HS-5 (cell line): ENCODE measurements around the gene SORCS2.
"Not testable (repeated sequence)": the region's sequence is repeated elsewhere in the genome, so short reads cannot be mapped to it uniquely, and the experiment has no call there.

Experiments
- DNase-seq: peaks from one replicate; pipeline ENCODE4 v3.0.0-alpha.2; 2012; ENCODE audit warnings: low read depth

SORCS2 gene

DNA sequence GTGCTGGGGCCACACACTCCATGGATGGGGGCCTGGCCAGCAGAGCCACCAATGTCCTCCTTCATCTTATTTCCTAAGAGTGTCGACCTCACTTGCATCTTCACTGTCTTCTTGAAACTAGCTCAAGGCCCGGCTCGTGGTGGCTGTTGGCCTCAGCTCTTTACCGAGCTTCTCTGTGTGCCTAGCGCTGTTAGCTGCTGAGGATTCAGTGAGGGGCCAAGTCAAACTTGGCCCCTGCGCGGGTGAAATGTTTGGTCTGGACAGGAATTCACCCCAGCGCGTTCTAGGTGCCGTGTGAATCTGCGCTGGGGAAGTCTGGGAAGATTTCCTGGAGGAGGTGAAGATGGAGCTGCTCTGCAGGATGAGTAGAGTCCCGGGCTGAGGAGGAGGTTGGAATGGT lies 8.5 kb downstream of the SORCS2 start:
- no peak for DNase-seq

DNA sequence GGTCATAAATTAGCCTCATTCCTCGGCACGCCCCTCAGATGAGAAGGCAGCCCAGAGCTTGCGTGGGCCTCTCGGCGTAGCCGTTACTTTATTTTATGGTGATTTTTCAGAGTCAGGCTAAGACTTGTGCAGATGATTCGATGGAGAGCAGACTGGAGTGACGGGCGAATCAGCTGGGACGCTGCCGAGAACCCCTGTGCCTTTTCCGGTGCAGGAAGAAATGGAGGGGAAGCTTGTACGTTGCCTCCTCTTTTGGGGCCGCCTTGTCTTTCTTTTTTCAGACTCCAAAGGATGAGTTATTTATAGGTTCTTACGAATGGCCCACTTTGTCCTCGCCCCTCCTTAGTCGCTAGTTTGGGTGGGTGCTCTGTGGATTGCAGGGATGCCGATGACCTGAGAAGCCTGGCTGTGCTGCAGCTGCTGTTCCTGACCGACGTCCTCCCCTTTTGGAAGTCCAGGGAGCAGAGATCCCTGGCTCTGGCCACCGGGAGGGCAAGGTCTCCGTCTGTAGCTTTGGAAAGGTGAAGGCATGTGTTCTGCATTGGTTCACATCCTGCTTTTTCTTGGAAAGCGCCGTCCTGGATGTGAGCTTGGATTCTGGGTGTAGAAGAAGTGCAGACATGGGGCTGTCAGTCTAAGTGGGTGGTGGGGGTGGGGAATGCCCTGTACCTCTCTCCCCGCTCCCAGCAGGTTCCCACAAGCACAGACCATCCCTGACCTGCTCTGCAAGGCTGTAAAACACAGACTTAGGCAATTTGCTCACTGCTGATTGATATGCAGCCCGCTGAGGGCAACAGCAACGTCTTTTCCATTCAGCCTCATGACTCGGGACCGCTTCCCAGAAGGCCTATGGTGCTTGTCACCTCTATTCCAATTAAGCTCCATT lies 9.3 kb downstream of the SORCS2 start:
- no peak for DNase-seq

DNA sequence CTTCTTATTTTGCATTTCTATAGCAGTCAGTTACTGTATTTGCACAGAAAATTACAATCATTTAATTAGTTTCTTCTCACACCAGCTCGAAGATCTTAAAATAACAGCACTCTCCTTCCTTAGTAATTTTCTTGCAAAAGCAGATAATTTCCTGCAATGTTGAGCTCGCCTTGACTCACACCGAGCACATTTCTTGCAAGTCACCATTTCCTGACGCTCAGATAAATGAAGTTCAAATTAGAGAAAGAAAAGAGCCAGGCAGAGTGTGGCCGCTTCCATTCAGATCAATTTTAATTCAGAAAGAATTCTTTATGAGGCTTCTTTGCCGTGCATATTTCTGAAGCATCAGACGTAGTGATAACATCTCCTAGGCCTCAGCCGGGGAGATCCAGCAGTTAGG lies 10.1 kb downstream of the SORCS2 start:
- DNase-seq = no peak

DNA sequence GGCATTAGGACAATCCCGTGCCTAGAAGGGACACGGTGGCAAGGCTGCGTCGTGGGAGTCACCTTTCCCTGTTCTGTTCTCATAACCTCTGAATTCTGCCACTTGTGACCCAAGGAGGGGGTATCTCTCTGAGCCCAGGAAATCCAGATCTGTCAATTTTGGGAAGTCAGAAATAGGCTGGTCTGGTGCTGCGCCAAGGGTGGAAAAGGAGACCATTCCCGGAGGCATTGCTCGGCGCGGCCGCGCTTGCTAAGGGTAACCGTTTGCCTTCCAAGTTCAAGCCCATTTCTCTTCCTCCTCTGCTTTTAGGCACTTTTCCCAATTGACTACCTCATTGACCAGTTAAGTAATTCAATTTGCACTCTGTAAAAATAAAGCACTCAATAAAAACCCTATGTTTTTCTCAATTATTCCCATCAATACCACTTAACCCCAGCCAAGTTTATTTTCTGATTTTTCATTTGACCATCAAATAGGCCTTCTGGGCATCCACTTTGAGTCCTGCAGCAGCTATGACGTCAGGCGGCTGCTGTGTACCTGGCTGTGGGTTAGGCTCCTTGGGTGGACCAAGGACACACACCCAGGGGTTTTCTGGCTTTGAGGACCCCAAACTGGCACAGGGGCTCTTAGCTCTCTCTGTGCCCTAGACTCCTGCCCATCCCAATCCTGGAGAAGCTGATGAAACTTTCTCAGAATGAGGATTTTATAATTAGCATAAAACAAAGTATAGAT lies 12.5 kb downstream of the SORCS2 start:
- DNase-seq = no peak

DNA sequence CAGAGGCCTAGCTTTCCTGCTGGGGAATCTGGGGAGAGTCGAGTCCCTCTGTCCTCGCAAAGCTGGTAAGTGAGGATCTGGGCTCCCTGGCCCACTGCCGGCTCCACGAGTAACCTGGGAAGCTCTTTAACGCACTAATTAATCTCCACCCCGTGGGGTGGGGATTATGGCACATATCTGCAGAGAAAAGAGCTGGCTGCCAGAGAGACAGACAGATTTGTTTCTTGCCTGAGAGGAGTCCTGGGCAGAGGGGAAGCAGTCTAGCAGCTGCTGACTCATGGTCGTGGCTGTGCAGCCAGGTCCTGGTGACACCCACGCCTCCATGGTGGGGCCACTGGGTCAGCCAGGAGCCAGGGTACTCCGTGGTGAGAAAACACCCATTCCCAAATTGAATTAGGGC lies 14.0 kb downstream of the SORCS2 start:
- DNase-seq = no peak

DNA sequence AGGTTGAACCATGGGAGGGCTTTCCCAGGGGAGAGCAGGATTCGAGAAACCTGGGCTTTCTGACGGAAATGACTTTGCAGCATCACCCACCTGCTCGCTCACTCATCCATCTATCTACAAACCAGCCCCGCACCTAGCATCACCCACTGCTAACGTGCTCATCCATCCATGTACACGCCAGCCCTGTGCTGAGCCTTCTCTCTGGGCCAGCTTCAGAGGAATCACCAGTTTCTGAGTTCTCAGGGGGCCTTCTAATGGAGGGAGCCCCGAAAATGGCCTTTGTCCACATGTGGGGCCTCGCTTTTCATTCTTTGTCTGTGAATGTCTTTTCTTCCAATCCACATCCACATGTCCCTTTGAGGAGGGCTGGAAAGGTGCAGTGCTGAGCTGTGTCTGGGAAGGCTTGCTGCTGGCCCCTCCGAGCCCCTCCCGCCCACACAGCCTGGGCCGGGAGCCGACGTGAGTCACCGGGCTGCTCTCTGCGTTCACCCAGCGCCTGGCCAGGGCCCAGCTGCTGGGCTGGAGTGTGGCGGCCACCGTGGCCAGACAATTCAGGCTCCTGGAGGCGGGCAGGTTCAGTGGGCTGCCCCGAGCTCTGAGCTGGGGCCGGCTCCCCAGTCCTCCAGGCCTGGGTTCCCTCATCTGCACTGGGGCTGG lies 14.7 kb downstream of the SORCS2 start:
- DNase-seq = peak; percentile 45

DNA sequence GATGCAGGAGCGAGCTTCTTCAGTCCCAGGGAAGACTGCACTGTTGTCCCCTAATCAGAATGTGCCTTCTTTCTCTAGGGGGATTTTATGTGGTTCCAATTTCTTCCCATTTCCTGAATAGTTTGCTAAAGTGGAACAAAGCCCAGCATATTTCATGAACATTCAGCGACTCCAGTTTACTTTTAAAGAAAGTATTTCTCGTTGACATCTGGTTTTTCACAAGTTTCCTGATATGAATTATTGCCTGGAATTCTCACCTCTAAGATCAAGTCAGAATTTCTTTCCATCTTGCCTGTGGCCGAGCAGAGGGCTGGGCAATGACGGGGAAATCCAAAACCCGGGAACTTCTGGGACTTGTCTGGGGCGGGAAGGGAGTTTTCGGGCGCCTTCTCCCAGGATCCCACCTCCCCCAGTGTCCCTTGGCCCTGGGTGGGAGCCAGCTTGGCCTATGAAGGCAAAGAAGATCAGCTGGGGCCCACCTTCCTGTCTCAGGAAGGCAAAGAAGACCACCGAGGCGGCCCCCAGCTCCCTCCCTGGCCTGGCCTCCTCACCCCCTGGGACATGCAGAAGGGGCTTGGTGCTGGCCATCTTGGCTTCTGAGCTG lies 15.4 kb downstream of the SORCS2 start:
- no peak for DNase-seq

DNA sequence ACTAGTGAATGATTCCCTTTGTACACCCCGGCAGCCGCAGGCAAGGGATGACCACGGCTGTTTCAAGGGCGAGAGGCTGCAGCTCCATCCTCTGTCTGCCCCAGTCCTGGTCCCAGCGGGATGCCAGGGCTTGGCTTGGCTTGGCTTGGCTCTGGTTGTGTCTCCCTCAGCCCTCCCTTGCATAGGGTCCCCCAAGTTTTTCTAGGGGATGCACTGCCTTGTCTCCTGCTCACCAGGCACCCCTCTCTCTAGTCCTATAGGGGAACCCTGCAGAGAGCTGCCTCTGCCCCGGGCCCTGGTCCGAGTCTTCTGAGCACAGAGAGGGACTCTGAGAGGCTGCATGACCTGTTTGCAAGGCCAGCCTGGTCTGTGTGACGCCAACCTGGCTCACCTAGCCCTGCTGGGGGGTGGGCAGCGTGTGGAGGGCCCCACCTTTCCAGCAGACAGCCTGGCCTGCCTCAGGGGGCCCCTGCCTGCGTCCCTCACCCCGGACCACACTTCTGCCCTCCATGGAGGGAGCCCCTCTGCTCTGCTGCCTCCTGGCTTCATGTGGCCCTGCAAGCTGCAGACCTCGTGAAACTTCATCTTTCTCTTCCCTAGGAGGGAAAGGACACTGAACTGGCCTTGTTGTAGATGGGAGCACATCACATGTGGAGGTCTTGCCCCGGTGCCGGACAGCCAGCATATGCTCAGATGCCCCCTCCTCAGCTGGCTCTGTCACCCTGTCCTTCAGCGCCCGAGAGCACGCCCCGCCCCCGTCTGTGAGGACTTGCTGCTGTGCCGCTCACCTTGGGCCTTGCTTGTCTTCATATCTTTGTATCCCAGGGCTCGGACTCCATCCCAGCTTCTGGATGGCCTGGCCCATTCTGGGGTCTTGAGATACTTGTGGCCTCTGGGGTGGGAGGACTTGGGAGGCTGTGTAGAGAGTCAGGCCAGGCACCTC lies 16.4 kb downstream of the SORCS2 start:
- no peak for DNase-seq

DNA sequence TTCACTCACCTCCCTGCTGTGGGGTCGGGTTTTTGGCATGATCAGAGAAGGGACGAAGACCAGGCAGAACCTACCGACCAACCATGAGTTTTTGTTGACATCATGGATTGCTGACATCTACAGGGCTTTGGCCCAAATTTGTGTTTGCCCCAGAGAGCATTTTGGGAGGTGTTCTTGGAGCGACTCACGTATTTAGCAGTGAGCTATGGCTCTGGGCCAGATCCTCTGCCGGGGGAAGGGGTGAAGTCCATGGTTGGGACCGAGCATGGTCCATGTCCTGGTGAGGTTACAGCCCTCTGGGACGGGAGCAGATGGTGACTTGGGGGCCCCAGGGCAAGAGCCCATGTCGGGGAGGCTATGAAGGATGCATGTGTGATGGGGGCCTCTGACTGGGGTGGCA lies 17.4 kb downstream of the SORCS2 start:
- no peak for DNase-seq

DNA sequence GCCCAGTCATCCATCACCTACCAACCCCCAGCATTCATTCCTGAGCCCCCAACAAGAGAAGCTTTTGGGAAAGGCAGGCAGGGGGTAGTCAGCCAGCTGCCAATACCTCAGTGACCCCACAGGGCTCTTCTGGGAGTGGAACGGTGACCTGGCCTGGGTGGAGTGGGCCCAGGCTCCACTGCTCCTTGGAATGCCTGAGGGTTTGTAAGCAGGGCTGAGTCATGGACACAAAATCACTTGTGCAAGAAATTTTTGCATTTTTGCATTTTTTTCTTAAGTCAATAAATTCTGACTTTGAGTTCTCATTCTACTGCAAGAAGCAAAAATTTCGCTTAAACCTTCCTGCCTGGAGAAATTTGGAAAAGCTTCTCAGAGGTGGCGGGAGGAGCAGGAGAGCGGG lies 18.5 kb downstream of the SORCS2 start:
- DNase-seq = peak; percentile 76

DNA sequence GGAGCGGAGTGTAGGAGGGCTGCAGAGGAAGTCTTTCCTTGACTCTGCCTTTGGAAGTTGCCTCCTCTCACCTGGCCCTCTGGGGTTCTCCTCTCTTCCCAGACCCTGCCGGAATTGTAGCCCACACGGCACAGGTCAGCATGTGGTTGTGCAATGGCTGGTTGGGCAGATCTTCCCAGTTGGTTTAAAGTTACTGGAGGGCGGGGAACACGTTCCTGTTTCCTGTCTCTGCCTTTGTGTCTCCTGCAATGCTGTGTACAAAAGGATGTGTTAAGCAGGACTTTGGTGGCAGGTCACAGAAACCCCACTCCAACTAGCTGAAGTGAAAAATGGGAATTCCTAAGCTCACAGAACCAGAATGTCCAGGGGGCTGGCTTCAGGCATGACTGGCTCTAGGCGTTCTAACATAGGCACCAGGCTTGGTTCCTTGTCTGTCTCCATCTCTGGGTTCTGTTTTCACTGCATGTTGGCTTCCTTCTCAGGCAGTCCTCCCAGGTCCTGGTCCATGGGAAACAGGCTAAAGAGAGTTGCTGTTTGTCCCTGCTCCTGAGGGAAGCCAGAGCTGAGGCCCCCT lies 19.9 kb downstream of the SORCS2 start:
- no peak for DNase-seq

DNA sequence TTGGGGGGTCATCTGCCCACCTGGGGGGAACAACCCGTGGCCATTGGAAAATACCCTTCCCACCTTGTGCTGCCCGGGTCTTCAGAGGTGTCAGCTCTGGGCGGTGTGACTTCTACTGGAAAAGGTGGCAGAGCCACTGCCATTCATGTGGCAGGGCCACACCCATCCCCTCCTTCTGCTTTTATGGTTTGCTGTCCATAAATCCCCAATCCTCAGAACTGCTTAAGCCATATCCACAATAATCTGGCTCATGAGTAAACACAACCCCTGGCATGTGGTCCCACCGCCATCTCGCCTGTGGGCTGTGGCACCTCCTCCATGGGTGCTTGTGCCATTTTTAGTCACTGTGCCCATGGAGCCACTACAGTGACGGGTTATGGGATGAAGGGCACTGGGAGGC lies 20.6 kb downstream of the SORCS2 start:
- no peak for DNase-seq

DNA sequence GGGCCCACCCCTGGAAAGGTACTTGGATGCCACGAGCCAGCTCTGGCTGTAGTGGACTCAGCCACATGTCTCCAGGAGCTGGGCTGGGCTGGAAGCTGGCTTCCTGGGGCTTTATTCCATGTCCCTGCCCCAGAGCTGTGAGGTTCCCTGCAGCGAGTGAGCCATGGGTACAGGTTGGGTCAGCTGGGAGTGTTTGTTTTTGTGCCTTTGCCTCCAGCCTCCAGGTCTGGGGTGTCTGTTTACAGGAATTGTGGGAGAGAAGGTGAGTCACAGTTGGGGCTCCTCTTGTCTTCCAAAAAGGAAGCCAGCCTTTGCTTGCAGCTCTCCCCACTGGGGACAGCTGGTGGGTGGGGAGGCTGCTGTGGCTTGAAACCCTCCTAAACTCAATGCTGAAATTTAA lies 21.5 kb downstream of the SORCS2 start:
- no peak for DNase-seq

DNA sequence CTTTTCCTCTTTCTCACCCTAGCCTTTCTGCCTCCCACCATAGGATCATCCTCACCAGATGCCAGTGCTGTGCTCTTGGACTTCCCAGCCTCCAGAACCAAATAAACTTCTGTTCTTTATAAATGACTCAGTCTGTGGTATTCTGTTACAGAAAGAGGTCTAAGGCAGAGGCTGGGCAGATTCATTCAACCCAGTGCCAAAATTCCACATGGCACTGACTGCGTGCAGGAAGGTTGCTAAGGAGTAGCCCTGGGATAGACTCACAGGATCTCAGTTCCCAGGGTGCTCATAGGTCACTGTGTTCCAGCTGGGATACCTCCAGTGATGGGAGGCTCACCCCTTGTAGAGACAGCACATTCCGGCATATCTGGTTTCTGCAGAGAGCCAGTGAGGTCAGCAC lies 22.0 kb downstream of the SORCS2 start:
- DNase-seq = peak; percentile 31

DNA sequence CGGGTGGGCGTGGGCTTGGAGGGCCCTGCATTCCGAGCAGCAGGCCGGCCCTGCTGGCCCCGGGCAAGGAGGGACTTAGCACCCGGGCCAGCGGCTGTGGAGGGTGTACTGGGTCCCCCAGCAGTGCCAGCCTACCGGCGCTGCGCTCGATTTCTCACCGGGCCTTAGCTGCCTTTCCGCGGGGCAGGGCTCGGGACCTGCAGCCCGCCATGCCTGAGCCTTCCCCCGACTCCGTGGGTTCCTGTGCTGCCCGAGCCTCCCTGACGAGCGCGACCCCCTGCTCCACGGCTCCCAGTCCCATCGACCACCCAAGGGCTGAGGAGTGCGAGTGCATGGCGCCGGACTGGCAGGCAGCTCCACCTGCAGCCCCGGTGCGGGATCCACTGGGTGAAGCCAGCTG lies 22.8 kb downstream of the SORCS2 start:
- not testable (repeated sequence) for DNase-seq

DNA sequence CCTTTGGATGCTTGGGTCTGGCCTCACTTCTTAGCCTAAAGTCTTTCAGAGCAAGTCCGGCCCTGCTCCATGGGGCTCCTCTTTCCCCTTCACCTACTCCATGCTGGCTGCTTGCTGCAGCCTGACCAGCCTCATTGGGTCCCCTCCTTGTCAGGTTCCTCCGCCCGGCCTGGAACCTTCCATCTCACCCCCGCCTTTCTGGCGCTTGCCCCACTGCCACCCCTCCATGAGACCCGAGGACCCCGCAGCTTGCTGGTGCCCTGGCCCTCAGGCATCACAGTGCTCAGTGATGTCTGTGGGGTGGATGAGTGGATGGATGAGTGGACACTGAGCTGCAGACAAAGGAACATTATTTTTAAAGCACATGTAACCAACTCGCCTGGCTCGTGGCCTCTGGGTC lies 24.7 kb downstream of the SORCS2 start:
- no peak for DNase-seq

DNA sequence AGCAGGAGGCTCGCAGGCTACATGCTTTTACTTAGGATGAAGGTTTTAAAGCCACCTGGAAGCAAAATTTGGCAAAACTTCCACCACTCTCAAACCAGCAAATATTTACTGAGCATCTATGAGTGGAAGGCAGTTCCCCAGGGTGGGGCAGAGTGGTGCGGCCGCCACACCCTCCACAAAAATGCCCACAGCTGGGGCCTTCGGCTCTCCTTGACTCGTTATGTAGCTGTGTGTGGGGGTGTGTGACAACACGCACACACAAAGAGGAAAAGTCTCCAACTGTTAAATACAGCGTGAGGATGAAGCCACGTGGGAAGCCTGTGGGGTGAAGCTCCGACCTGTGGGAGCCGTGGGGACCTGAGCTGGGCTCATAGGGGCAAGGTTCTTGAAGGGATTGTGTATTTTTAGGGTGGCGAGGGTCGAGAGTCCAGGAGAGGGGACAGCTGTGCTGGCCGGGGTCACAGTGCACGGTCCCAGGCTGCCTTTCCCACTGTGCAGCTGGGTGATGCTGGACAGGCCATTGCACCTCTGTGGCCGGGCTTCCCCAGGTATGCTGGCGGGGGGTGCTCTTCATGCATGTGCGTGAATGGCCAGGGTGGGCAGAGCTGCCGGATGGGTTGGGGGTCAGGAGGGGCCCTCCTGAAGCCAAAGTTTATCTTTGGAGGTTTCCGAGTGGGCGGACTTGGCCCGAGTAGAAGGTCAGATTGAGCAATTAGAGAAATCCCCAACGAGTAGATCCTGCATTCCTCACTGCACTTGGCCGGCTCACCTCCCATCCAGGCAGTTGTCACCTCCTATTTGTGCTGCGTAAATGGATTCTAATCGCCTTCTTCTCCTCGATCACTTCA lies 25.4 kb downstream of the SORCS2 start:
- no peak for DNase-seq

DNA sequence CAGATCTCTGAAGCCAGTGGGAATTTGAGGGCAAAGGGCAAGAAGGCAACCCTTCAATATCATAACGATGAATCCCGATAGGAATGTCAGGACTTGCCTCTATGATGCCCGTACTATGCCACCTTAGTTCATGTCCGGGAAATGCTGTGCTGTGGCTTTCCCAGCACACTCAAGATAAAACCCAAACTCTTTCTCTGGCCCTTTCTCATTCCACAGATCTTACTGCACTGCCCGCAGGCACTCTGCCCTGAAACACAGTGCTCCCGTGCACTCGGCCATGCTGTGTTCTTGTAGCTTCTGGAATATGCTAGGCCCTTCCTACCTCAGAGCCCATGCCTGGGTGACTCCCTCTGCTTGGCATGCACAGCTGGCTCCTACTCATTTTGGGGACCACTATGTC lies 26.3 kb downstream of the SORCS2 start:
- DNase-seq = no peak

DNA sequence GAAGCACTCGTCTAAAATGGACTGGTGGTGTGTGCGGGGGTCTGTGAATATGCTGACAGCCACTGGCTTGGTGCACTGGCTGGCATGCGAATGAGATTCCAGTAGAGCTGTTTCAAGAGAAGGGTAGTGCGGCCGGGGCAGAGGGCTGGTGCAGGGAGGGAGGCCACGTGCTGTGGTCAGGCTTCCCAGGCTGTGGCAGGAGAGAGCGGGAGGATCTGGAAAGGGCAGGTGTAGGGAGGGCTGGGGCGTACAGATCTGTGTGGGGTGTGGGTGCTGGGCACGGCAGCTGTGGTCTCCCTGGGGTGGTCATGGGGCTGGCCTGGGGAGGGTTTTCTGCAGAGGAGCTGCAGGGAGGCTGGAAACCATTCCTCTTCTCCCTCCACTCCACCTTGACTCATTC lies 30.2 kb downstream of the SORCS2 start:
- DNase-seq = no peak

DNA sequence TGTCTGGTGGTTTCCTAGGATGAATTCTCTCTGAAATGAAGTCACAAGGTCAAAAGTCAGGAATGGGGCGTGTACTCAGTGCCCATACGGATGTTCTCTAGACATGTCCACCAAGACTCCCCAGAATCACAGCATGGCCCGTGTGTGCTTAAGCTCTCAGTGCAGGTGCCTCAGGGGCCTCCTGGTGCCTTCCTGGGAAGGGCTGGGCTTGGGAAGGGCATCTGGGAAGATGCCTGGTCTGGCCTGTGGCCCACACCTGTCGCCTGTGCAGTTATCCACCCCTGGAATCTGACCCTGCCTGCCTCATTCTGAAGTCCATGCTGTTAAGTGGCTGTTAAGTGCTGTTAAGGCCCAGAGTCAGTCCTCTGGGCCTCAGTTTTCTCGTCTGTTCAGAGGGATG lies 31.2 kb downstream of the SORCS2 start:
- no peak for DNase-seq
